Stimulated activated naive CD8-positive, alpha-beta T cell treated with anti-CD3 and anti-CD28 coated beads, Interleukin-15, Interleukin-2, amounts not matched to agents 100 U/mL and 50 U/mL, for 24 hours (primary cell): ENCODE measurements around the gene DNER.
"Not testable (repeated sequence)": the region's sequence is repeated elsewhere in the genome, so short reads cannot be mapped to it uniquely, and the experiment has no call there.

ENCODE experiments used
- ATAC-seq: fragments of 150-1000 bp; cut with Tn5 transposase; one replicate; pipeline ENCODE4 v1.10.0; 2021
- DNase-seq: peaks from one replicate; pipeline ENCODE4 v3.0.0; 2021

Gene DNER

DNA sequence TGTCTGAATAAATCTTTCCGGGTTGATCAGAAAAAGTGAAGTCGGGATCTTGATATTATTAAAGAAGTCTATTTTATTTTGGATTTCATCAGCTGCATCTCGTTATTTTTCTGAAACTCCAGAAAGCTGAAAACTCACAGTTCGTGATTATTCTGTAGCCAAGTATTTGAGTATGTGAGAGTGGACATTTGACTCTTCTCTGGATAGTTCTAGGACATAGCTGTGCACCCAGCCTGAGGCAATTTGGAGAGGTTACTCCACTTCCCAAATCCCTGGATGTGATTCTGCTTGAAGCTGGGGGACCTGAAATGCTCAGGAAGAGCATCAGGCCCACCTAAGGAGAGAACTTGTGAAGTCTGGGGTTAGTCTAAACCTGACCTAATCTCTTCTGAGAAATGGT lies 325.6 kb downstream of the DNER start:
- DNase-seq (no peak), ATAC-seq (no peak)

DNA sequence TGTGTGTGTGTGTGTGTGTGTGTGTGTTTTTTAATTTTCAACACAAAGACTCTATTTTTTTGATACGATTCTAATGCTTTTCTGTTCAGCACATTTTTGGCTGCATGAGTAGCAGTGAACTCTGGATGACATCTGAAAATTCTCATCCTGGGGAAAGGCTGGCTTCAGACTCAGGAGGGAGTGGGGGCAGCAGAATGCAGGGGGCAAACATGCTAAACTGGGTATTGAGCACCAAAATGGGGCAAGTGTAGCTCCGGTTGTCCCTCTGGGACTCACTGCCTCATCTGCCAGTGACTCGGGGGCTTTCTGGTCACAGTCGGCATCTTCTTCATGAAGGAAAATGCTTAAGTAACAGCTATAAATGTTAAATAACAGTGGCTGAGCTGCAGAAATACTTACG lies 326.5 kb downstream of the DNER start:
- no peak for DNase-seq

DNA sequence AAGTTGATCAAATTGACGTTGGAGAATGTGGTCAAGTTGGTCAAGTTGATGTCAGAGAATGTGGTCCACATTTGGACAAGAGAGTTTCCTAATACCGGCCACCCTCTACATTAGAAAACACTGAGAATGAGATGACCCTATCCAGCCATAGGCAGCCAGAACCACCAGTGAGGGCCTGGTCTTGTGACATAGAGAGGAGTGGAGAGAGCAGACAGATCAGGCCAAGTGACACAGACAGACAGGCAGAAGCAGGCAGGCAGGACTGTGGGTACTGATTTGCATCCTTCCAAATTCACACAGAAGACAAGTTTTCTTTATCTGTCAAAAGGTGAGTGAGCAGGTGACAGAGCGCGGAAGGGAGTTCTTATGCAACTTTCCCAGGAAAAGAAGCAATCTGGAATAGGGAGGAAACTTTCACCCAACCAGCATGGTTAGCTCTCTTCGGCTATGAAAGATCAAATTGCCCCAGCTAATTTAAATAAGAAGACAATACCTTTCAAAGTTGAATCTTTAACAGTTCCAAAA lies 334.2 kb downstream of the DNER start:
- DNase-seq (no peak), ATAC-seq (no peak)

More for the DNA sequence above, 326.5 kb downstream of the DNER start:
- no peak for ATAC-seq

DNA sequence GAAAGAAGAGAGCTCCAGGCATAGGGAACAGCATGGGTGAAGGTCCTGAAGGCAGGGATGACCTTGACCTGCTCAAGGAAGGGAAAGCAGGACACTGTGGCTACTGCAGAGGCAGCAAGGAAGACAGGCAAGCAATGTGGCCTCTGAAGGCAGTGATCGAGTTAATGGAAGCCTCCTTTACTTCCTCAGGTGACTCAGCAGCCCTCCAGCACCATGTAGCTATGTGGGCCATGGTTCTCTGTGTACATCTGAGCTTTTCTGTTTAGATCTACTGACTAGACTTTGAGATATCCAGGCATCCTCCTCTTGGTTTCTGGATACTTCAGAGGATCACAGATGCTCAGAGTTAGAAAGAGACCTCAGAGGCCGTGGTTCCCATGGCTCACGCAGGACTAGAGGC lies 336.0 kb downstream of the DNER start:
- no peak for DNase-seq
- ATAC-seq = no peak

DNA sequence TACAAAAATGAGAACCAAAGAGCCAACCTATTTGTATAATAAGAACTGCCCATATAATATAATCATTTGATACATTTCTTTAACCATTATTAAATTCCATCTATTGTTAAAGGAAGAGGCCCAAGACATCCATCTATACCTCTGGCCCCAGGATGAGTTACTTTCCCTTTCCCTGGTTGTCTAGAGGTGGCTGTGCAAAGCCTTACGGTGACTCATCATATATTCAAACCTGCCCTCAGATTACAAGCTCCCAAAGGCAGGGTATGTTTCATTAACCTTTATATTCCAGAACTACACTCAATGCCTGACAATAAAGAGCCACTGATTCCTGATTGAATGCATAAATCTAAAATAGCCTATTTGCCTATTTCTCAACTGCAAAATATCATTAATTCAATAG lies 337.5 kb downstream of the DNER start:
- no peak for ATAC-seq
- no peak for DNase-seq

DNA sequence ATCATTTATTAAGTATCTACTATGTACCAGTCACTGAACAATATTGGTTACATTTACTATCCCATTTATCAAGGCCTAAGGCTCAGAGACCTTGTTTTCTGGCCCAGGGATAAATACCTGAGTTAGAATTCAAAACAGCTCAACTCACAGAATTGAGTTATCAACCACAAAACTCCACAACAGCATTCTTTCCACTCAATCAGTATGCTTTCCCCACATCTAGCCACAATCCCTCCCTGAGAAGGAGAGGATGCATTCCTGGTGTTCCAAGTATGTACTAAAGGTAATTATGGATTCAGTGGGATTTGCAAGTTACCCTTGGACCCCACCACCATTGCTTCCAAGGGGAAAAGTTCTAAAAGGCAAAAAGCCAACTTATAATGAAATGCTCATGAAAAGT lies 339.1 kb downstream of the DNER start:
- DNase-seq = no peak
- no peak for ATAC-seq

DNA sequence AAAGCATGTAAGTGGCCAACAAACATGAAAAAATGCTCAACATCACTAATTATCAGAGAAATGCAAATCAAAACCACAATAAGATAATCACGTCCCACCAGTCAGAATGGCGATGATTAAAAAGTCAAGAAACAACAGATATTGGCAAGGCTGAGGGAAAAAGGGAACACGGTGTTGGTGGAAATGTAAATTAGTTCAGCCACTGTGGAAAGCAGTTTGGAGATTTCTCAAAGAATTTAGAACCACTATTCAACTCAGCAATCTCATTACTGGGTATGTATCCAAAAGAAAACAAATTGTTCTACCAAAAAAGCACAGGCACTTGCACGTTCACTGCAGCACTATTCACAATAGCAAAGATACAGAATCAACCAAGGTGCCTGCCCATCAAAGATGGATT lies 341.0 kb downstream of the DNER start:
- not testable (repeated sequence) for DNase-seq, ATAC-seq

DNA sequence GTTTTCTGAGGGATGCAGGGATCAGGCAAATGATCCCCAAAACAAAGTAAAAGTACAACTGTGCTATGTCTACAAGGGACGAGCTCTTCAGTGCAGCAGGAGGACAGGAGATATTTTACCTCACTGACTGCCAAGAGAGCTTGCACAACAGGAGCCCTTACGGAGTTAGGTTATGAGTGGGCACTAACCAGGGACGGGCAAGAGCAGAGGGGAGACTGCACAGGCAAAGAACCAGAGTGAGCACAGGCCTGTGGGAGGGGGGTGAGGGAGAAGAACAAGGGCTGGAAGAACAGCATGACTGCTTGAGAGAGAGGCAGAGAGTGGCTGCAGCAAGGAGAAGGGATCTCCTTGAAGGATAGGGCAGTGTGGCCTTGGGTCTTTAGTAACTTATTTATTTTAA lies 342.1 kb downstream of the DNER start:
- DNase-seq = no peak
- ATAC-seq = no peak

DNA sequence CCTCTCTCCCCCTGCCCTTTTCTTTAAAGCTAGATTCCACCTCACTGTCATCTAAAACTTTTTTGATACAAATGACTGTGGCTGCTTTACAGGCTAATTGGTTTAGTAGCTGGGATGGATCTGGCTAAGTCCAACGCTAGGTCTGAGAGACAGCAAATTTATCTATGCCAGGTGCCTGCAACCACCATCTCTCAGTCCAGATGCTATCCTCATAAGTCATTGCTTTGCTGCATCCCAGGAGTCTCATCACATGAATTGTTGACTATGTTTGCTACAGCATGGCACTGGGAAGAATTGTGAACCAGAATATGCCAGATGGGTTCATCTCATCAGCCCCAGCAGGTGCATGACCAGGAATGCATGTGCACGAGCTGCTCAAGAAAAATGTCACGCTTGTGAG lies 343.3 kb downstream of the DNER start:
- no peak for DNase-seq
- ATAC-seq = no peak

DNA sequence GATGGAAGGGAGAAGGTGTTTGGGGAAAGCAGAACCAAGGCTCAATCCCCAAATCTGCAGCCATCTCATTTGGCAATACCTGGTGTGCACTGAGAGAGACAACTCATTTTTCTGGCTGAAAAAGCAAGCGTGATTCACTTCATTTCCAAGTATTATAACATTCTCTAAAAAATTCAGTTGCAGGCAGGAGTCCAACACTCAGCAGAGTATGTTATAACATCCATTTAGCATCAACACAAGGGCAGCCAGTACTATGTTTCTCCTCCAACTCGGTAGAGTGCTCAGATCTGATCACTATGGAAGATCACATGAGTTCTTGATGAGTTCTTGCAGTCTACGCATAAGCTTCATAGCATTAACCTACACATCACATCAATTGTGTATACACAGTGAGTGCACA lies 343.8 kb downstream of the DNER start:
- DNase-seq = no peak

DNA sequence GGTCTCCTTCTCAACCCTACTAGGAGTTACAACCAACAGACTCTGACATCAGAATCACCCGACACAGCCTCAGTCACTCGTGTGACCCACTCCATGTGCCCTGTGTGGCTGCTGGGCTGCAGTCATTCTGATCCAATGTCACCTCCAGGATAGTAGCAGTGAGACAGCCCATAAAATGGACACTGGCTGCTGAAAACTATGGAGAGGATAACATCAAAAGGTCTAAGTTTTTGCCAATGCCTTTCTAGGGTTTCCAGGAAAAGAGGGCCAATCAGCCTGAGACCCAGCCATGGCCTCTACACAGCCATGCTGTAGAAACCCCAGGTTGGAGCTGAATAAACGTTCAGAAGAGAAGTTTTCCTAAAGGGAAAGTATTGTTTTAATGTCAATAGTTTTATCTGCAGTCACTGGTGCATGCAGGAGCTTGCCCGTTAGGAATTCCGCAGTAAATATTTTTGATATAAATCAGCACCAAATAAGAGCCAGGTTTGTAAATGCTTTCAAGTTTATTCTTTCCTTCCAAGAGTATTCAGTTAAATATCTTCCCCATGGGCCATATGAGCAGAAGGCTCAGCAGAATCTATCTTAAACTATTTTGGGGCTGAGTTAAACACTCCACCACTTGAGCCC lies 351.1 kb downstream of the DNER start:
- ATAC-seq (no peak), DNase-seq (no peak)

More for the DNA sequence above, 343.8 kb downstream of the DNER start:
- no peak for ATAC-seq

DNA sequence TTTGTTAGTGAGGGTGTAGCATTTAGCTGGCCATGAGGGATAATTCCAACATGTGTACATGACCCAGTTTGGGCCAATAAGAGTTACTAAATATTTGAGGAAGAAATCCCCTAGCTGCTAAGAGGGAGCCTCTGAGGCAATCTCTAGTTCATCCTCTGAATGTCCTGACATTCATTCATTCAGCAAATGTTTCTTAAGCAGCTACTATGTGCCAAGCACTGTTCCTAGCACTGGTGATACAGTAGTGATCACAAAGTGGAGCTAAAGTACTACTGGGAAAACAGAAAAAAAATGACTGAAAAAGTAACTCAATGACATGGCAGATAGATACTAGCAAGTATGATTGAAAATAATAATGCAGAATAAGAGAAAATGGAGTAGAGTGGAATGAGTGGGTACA lies 363.5 kb downstream of the DNER start:
- no peak for ATAC-seq
- DNase-seq = no peak

DNA sequence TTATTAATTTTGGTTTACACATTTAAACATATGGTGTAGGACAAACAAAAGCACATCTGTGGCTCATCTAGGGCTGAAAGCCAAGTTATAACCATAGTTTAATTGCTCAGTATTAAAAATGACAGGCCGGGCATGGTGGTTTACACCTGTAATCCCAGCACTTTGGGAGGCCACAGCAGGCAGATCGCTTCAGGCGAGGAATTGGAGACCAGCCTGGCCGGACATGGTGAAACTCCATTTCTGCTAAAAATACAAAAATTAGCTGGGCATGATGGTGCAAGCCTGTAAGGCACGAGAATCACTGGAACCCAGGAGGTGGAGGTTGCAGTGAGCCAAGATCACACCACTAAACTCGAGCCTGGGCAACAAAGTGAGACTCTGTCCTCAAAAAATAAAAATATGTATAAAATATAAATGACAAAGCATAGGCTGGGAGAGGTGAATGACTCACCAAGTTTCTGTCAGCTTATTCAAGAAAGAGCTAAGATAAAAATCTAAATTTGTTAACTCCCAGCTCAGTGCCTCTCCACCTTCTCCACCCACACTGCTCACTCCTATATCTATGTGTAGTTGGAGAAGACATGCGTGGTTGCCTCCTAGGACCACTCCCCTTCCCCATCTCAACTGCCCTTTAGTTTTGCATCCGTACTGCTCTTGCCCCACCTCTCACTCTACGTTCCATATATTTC lies 364.1 kb downstream of the DNER start:
- DNase-seq (no peak), ATAC-seq (no peak)

DNA sequence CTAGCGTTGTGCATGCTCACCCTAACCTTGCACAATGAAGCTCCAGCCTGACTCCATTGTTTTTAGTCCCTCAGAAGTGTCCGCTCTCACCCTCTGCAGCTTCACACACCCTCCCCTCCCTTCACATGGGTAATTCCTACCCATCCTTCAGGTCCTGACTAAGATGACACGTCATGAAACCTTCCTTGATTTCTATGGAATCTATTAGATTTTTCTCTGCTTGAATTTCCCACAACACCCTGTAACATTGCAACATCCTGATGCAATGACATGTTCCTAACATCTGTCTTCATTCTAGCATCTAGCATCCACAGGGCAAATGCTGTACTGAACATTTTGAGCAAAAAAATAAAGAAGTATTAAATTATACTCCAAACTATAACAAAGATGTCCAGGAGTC lies 366.2 kb downstream of the DNER start:
- no peak for ATAC-seq

DNA sequence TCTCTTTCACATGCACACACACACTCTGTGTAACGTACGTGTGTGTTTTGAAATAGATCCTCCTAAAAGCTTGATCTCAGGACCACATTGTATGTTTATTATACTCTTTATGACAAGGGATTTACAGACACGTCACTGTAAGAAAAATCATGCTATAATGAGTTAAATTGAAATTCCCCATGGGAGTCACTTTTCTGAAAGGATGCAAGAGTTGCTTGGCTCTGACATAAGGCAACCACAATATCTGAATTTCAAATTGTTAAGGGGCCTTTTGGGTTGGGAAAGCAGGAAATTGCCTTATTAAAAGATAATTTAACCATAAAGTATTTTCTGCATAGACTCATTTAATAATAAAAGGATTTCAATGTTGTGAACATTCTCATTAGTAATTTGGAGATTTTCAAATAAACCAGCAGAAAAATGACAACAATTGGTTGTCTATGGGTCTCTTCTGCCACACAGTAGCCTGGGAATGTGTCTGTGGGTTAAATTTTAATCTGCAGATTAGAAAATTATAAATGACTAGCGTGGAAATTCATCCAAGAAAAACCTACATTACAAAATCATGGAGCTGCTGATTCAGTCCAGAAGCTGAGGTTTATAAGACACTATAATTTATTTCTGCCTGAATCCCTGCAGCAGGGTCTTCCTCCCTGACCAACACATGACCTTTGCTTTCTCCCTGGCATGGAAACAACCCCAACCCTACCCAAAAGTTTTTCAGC lies 367.4 kb downstream of the DNER start:
- ATAC-seq (no peak), DNase-seq (no peak)

More for the DNA sequence above, 366.2 kb downstream of the DNER start:
- no peak for DNase-seq

DNA sequence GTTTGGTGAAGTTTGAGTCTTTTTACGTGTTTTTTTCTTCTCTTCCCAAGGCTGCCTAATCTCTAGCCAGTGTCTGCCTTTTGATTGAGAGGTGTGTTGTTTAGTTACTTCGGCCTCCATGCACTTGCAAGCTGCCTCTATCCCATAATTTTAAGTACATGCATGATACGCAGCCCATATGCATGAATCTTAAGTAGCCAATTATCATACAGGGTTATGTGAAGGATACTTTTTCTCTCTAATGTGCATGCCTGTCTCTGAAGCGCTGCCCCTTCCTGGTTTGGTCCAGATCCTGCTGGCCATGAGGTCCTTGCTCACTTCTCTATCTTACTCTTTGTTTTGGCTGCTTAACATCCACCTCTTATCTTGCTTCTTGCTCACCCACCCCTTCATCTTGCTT lies 369.4 kb downstream of the DNER start:
- no peak for ATAC-seq
- DNase-seq = no peak

DNA sequence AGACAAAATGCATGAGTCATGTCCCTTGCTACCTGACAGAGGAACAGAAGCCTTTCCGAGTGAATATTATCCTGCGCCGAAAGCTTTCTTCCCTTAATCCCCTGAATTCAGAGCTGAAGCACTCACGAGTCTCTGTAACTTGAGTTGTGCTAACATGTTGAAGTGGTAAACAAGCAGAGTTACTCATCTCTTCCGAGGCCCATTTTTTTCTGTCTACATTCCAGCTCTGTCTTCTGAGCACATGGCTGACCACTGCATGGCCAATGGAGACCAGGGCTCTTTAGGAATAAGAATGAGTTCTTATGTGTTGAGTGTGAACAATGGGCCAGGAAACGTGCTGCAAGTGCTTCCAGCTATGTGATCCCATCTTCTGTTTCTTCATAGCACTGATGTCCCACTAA lies 370.2 kb downstream of the DNER start:
- DNase-seq (no peak), ATAC-seq (no peak)

DNA sequence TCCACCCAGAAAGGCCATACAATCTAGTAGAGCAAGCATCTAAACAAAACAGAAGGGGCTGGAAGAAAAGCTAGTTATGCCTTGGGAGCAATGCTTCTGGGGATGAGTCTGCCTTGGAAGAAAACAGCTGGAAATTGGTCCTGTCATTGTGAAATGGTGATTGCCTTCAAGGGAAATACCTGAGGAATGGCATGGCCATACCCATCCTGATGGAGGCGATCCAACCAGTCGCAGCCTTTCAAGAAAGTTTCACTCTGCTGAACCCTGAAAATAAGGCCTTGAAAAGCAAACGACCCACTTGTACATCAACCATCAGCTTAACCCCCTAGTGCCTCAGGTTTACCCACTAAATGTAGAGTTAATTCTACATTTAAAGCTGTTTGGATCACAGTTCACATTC lies 370.7 kb downstream of the DNER start:
- no peak for DNase-seq
- no peak for ATAC-seq

DNA sequence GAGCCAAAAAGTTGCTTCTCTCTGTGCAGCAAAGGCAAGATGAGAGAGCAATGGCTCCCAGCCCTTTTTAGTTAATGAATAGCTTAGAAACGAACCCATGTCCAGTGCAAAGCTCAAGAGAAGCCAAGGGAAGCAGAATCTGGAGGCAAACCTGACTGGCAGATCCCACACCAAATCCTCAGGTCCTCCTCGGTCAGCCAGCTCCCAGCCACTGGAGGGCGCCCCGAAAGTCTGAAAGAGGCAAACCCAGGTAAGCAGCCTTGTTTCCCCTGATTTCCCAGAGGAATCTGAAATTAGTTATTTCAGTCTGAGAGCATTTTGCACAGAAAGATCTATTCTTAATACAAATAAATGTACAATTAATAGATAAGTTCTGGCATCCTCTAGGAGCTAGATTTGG lies 372.0 kb downstream of the DNER start:
- no peak for ATAC-seq
- DNase-seq = peak; percentile 11

DNA sequence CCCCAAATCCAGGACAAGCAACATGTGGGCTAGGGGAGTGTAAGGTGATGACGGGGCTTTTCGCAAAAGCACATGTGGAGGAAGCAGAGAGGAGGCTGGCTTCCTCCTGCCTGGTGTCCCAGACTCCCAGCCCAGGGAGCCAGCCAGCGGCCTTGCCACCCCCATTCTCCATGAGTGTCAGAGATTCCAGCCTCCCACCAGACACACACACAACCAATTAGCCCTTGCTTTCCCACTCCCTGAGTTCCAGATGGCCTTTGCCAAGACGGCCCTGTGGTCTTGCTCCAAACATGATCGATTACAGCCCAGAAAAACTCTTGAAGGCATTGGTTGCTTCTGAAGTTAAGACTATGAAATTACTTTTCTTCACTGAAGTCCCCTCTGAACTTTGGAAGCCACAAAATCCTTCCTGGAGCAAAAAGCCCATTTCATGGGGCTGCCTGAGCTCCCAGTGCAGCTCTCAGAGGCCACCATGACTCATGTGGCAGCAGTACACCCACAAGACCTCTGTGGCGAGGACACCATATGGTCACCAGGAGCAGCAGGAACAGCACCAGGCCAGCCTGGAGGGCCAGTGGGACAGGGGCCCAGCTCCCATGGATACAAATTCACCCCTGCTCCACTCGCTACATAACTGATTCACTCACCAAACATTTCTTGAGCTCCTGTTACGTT lies 374.1 kb downstream of the DNER start:
- ATAC-seq = no peak
- DNase-seq = no peak

DNA sequence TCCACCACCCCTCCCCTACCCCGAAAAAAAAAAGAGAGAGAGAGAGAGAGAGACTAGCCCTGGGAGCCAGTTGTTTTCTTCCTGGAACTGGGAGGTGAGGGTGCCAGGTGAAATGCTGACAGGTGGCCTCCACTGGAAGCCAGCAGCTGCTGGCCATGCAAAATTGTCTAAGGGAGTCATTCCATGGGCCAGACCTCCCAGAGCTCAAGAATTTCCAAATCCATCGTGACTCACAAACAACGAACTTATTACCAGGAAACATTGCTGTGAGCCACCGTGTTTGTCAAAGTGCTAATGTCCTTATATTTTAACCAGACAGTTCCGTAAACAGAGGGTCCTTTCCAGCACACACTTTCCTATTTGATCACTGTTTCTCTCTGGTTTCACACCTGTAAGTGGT lies 374.7 kb downstream of the DNER start:
- ATAC-seq = no peak
- no peak for DNase-seq

DNA sequence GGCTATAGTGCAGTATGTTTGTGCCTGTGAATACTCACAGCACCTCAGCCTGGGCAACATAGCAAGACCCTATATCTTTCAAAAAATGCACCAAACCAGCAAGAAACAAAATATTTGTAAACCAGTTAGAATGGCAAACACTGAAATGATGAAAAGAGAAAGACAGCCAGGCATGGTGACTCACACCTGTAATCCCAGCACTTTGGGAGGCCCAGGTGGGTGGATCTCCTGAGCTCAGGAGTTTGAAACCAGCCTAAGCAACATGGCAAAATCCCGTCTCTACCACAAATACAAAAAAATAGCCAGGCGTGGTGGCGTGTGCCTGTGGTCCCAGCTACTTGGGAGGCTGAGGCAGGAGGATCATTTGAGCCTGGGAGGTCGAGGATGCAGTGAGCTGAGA lies 375.2 kb downstream of the DNER start:
- not testable (repeated sequence) for DNase-seq, ATAC-seq

DNA sequence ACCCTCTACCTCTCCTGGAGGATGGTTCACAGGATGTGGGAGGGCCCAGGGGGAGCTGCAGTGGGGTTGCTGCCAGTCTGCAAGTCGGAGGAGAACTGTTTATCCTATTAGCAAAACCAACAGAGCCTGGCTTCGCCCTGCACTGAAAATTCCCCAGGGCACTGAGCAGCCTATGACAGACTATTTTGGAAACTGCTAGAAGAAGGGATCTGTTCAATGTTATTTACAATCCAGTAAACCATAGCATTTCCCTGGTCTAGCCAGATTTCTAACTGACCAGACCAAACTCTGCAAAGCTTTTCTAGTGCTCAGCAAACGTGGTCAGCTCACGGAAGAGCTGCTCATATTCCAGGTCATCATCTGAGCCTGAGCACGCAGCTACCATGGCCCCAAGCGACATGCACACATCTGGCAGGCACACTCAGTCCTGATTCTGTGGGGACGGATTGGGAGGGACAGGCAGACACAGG lies 378.4 kb downstream of the DNER start:
- ATAC-seq (no peak), DNase-seq (no peak)
